Thoracic aorta (tissue), 2 donors: Measurements from ENCODE around the gene RNF144A. TPM values are rescaled to one million over a fixed set of nuclear protein-coding genes. Genes with fewer than 3 reads are reported as not detected.

Experiments used
- ATAC-seq: fragments of 150-250 bp; one replicate; pipeline ENCODE4 v1.8.0; 2017; ENCODE audit warnings: low read depth; ENCODE audit not compliant: insufficient number of reproducible peaks, low FRiP score
- DNase-seq: peaks from one replicate; pipeline ENCODE4 v3.0.0-alpha.2; 2020; ENCODE audit warnings: low spot score
- H3K27ac ChIP-seq, 2 donors: fragments of 200-600 bp; sonication (generic); 1 replicate in 1 of 2; 2 replicates in 1 of 2; pipeline ENCODE4 v1.5.1; 2016; ENCODE audit warnings: mild to moderate bottlenecking in 2 of 2, moderate library complexity in 2 of 2
- H3K27me3 ChIP-seq: fragments of 200-600 bp; sonication (generic); replicated peaks from 2 replicates; pipeline ENCODE4 v1.6.0; 2016; ENCODE audit warnings: mild to moderate bottlenecking; ENCODE audit not compliant: insufficient read depth
- H3K36me3 ChIP-seq: fragments of 200-600 bp; sonication (generic); one replicate; pipeline ENCODE4 v1.5.1; 2016
- H3K4me1 ChIP-seq, 2 donors: fragments of 200-600 bp; sonication (generic); 1 replicate in 1 of 2; 2 replicates in 1 of 2; pipeline versions ENCODE4 v1.5.1 to v1.6.0; 2016; ENCODE audit warnings: low read depth in 2 of 2, mild to moderate bottlenecking in 1 of 2; ENCODE audit not compliant: control insufficient read depth in 1 of 2
- H3K4me3 ChIP-seq: fragments of 200-600 bp; sonication (generic); 2 replicates; pipeline ENCODE4 v1.5.1; 2016; ENCODE audit warnings: mild to moderate bottlenecking
- H3K9me3 ChIP-seq: fragments of 200-600 bp; sonication (generic); 2 replicates; pipeline ENCODE4 v1.5.1; 2016
- total RNA-seq, 2 donors: library from RNA; depleted of rRNA; stranded (reverse); fragments of >200 nt; gene quantifications; one replicate each; pipeline versions ENCODE4 v1.1.0 to v1.2.3, GENCODE V29; 2016
- TF ChIP-seq, protein P1 (sequence below): fragments of 200-600 bp; sonication (generic); IDR thresholded peaks from one replicate; pipeline ENCODE4 v1.5.1; 2019; ENCODE audit warnings: antibody characterized with exemption

Gene RNF144A
- total RNA-seq, 2 donors from 2014 or later, result 3.4 to 6.2 TPM

DNA sequence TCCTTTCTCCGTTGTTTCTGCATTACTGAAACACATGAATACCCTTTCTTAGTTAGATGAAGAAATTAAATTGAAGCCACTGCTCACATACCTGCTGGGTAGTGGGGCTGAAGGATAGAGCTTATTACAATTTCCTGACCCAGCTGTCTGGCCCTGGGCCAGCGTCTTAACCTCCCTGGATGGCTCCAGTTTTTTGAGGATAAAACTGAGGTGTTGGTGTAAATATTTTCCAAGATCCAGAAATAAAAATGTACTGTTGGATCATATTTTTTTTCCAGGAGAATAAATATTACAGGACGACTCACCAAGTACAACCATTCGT is 3.5 kb downstream of the RNF144A start:
- DNase-seq (no peak), ATAC-seq (no peak)
- Histone ChIP-seq H3K27me3 (no peaks in the 10 kb centered on the region), H3K4me1 (peaks cover 3 to 31% of the 10 kb centered on the region in 2 donors), H3K36me3 (no peaks in the 10 kb centered on the region), H3K4me3 (no peak overlapping the region), H3K27ac (no peak overlapping the region), H3K9me3 (no peaks in the 10 kb centered on the region)
- TF ChIP-seq, protein P1, sequence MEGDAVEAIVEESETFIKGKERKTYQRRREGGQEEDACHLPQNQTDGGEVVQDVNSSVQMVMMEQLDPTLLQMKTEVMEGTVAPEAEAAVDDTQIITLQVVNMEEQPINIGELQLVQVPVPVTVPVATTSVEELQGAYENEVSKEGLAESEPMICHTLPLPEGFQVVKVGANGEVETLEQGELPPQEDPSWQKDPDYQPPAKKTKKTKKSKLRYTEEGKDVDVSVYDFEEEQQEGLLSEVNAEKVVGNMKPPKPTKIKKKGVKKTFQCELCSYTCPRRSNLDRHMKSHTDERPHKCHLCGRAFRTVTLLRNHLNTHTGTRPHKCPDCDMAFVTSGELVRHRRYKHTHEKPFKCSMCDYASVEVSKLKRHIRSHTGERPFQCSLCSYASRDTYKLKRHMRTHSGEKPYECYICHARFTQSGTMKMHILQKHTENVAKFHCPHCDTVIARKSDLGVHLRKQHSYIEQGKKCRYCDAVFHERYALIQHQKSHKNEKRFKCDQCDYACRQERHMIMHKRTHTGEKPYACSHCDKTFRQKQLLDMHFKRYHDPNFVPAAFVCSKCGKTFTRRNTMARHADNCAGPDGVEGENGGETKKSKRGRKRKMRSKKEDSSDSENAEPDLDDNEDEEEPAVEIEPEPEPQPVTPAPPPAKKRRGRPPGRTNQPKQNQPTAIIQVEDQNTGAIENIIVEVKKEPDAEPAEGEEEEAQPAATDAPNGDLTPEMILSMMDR, result no peak

DNA sequence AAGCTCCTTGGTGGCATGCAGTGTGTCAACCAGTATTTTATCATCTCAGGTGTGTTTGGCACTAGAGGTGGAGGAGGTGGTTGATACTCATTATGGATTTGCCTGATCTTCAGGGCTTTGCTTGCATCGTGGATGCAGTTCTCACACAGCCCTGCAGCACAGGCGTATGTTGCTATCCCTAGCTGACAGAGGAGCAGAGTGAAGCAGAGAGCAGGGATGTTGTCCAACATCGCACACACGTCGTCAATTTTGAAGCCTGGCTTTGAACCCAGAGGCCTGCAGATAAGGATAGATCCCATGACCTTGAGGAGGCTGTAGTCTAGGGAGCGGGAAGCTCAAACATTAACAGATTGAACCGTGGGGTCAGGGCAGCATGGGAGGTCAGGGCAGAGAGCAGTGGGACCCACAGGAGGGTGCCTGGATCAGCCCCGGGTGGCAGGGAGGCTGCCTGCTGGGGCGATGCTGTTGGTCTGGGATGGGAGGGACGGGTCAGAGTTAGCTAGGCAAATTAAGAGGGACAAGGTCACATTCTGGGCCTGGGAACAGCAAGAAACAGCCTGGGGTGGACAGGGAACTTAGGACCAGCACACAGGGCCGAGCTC is 4.2 kb downstream of the RNF144A start:
- no peaks in the 10 kb centered on the region for H3K9me3 ChIP-seq
- DNase-seq (no peak), ATAC-seq (no peak)
- no peak overlapping the region for H3K4me3 ChIP-seq
- peaks cover 3 to 31% of the 10 kb centered on the region in 2 donors for H3K4me1 ChIP-seq
- TF ChIP-seq, protein P1, result no peak
- H3K27me3 ChIP-seq, result no peaks in the 10 kb centered on the region
- no peak overlapping the region for H3K27ac ChIP-seq
- no peaks in the 10 kb centered on the region for H3K36me3 ChIP-seq

DNA sequence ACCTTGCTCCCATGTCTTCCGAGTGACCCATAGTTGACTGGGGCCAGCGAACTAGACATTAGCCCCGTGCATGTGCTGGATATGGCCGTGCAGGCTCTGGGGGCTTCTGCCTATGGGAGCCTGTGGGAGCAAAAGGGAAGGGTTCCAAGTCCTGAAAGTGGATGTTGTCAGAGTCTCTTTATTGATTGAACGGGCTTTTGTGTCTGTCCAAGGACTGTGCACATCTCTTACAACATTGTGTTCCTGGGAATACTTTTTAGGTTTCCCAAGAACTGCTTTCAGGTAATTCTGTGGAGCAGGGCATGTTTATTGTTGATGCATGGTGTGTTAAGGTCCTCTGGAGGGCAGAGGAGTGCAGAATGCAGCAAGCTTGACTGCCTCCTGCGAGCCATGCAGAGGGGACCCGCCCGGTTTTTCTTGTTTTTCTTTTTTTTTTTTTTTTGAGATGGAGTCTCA is 5.0 kb downstream of the RNF144A start:
- no peak overlapping the region for H3K27ac ChIP-seq
- no peak for ATAC-seq
- no peak overlapping the region for H3K4me3 ChIP-seq
- no peak for DNase-seq
- no peaks in the 10 kb centered on the region for H3K9me3 ChIP-seq
- H3K36me3 ChIP-seq, result no peaks in the 10 kb centered on the region
- TF ChIP-seq, protein P1, result no peak
- no peaks in the 10 kb centered on the region for H3K27me3 ChIP-seq
- peaks cover 3 to 26% of the 10 kb centered on the region in 2 donors for H3K4me1 ChIP-seq

DNA sequence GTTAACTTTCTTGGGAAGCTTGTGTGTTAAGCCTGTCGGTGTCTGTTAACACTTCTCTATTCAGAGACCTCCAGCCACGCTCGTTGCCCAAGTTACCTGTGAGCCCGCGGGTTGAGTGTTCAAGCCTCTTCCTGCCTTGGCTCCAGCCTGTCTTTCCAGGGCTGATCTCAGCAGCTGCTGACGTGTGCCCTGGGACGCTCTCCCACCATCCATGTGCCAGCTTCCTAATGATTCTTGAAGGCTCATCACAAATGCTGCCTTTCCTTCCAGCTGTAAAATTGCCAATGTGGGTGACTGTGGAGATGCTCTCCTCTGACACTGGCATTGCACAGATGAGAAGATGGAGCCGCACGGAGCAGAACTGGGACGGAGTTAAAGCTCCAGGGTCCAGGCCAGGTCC is 6.1 kb downstream of the RNF144A start:
- Histone ChIP-seq H3K27ac (no peak overlapping the region), H3K4me3 (no peak overlapping the region), H3K27me3 (no peaks in the 10 kb centered on the region), H3K4me1 (peaks cover 3 to 26% of the 10 kb centered on the region in 2 donors), H3K9me3 (no peaks in the 10 kb centered on the region), H3K36me3 (no peaks in the 10 kb centered on the region)
- TF ChIP-seq, protein P1, result no peak
- ATAC-seq (no peak), DNase-seq (no peak)

DNA sequence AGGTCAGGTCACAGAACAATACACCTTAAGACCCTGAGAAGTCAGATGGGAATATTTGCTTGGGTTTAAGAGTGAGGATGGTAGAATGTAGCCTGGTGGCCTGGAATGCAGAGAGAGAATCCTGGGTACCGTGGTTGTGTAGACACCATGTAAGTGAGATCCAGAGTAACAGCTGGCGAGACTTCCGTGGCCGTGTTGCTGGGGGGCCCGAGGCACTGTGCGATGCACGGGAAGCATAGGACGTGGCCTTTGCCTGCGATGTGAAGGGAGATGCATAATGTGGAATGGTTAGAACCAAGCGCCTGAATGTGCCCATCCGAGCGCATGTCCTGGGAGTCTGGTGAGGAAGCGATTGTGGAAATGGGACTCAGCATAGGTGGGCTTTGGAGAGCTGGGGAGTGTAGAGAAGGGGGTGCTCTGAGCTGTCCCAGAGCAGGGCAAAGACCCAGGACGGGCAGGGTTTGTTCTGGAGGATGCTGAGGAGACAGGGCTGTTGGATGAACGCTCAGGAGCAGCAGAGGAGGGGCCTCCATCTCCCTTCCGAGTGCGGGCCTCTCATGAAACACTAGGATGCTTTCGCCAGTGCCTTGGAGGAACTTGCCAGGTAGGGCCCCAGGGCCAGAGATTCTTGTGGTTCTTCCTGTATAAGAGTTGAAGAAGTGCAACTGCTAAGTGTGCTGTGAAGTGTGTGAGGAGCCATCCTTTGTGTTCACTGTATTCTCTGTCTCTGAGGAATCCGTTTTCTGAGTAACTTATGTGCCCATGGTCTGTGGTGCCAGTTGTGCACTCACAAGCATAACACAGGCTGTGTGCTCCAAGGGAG is 7.1 kb downstream of the RNF144A start:
- no peak overlapping the region for H3K27ac ChIP-seq
- H3K4me1 ChIP-seq, result peaks cover 0 to 31% of the 10 kb centered on the region in 2 donors
- H3K9me3 ChIP-seq, result no peaks in the 10 kb centered on the region
- no peaks in the 10 kb centered on the region for H3K27me3 ChIP-seq
- TF ChIP-seq, protein P1, result no peak
- no peak overlapping the region for H3K4me3 ChIP-seq
- H3K36me3 ChIP-seq, result no peaks in the 10 kb centered on the region
- ATAC-seq (no peak), DNase-seq (no peak)
